Prostate gland (tissue), 2 donors: ENCODE measurements around the gene DAP. TPM values are rescaled to one million over a fixed set of nuclear protein-coding genes. Genes with fewer than 3 reads are reported as not detected.
A peak's percentile ranks its signal among the peaks of the same experiment; 100 is the strongest.

Source experiments
- DNase-seq: peaks from one replicate; pipeline ENCODE4 v3.0.0-alpha.2; 2019; ENCODE audit warnings: low spot score
- H3K27ac ChIP-seq, 2 donors: fragments of 200-600 bp; sonication (generic); 2 replicates each; pipeline ENCODE4 v1.5.1; 2017 to 2019
- H3K27me3 ChIP-seq: fragments of 200-600 bp; sonication (generic); replicated peaks from 2 replicates; pipeline ENCODE4 v1.5.1; 2019; ENCODE audit not compliant: insufficient read depth
- H3K36me3 ChIP-seq, 2 donors: fragments of 200-600 bp; sonication (generic); 1 replicate in 1 of 2; 2 replicates in 1 of 2; pipeline versions ENCODE4 v1.5.1 to v1.8.1; 2017 to 2019
- H3K4me1 ChIP-seq: fragments of 200-600 bp; sonication (generic); replicated peaks from 2 replicates; pipeline ENCODE4 v1.5.1; 2019
- H3K4me3 ChIP-seq, 2 donors: fragments of 200-600 bp; sonication (generic); 2 replicates each; pipeline ENCODE4 v1.5.1; 2017 to 2019
- H3K9me3 ChIP-seq: fragments of 200-600 bp; sonication (generic); 2 replicates; pipeline ENCODE4 v1.5.1; 2017
- CTCF ChIP-seq, 4 experiments: fragments of 200-600 bp in 2 of 4; fragments of 450-650 bp in 2 of 4; sonication (generic) in 2 of 4; IDR thresholded peaks; 1 replicate in 3 of 4; 2 replicates in 1 of 4; pipeline ENCODE4 v1.5.1; 2016 to 2019; ENCODE audit warnings: antibody characterized with exemption in 4 of 4, mild to moderate bottlenecking in 2 of 4, moderate library complexity in 2 of 4
- POLR2A ChIP-seq: fragments of 450-650 bp; IDR thresholded peaks from one replicate; pipeline ENCODE4 v1.6.1; 2016; ENCODE audit warnings: antibody characterized with exemption, mild to moderate bottlenecking
- POLR2AphosphoS5 ChIP-seq: sonication (generic); formaldehyde crosslinking; IDR thresholded peaks from one replicate; pipeline ENCODE4 v1.6.1; 2017; ENCODE audit warnings: antibody characterized with exemption
- WGBS: methylation state at CpG from one replicate; pipeline ENCODE4 v1.1.5; 2018; 5-methylcytosine and 5-hydroxymethylcytosine counted together
- intact Hi-C: fragments of 100-400 bp; cut with DNase I; formaldehyde crosslinking; loops from one replicate; pipeline ENCODE4 v1.14.2; 2022
- total RNA-seq, 2 donors: library from RNA; depleted of rRNA; stranded (reverse); fragments of >200 nt; gene quantifications; one replicate each; pipeline ENCODE4 v1.1.0, GENCODE V29; 2016

The DAP gene
- total RNA-seq, 2 donors from 2014 or later = 86.2 to 111 TPM

- Histone ChIP-seq H3K36me3 (no peaks in the 10 kb centered on the region), H3K27ac (no peak overlapping the region), H3K4me1 (no peaks in the 10 kb centered on the region), H3K27me3 (no peaks in the 10 kb centered on the region), H3K4me3 (no peak overlapping the region), H3K9me3 (no peaks in the 10 kb centered on the region)
- intact Hi-C loops = no loop called here
- no peak for TF ChIP-seq CTCF (IDR thresholded peaks at IDR 0.05)
- TF ChIP-seq POLR2A = no peak
- TF ChIP-seq POLR2AphosphoS5 = peak; percentile 58
- peak; percentile 66 for DNase-seq
- 35% methylated on average over 6 of the region's 6 CpGs for WGBS
These were observed 14.3 kb downstream of the DAP start for GRCh38 chr5:10746711-10747110.

GRCh38 chr5:10745133-10745532 lies 15.9 kb downstream of the DAP start:
- H3K9me3 ChIP-seq = no peaks in the 10 kb centered on the region
- TF ChIP-seq POLR2A = no peak
- no peak for TF ChIP-seq CTCF (IDR thresholded peaks at IDR 0.05)
- TF ChIP-seq POLR2AphosphoS5 = no peak
- no peaks in the 10 kb centered on the region for H3K4me1 ChIP-seq
- H3K4me3 ChIP-seq = no peak overlapping the region
- DNase-seq = no peak
- no peak overlapping the region for H3K27ac ChIP-seq
- intact Hi-C loops = no loop called here
- H3K36me3 ChIP-seq = no peaks in the 10 kb centered on the region
- no peaks in the 10 kb centered on the region for H3K27me3 ChIP-seq
- 73% methylated on average over 5 of the region's 5 CpGs for WGBS

- H3K27ac ChIP-seq = no peak overlapping the region
- no peaks in the 10 kb centered on the region for H3K27me3 ChIP-seq
- H3K9me3 ChIP-seq = no peaks in the 10 kb centered on the region
- TF ChIP-seq POLR2A = no peak
- no peak for TF ChIP-seq POLR2AphosphoS5
- TF ChIP-seq CTCF (IDR thresholded peaks at IDR 0.05) = no peak
- 93% methylated on average over 8 of the region's 8 CpGs for WGBS
- no peaks in the 10 kb centered on the region for H3K4me1 ChIP-seq
- H3K4me3 ChIP-seq = no peak overlapping the region
- no peaks in the 10 kb centered on the region for H3K36me3 ChIP-seq
- intact Hi-C loops = no loop called here
- no peak for DNase-seq
These were observed 16.4 kb downstream of the DAP start for GRCh38 chr5:10744681-10745080.

- TF ChIP-seq POLR2AphosphoS5 (no peak), POLR2A (no peak), CTCF (IDR thresholded peaks at IDR 0.05) (no peak)
- intact Hi-C loops = no loop called here
- Histone ChIP-seq H3K9me3 (no peaks in the 10 kb centered on the region), H3K4me1 (no peaks in the 10 kb centered on the region), H3K27ac (no peak overlapping the region), H3K27me3 (no peaks in the 10 kb centered on the region), H3K36me3 (no peaks in the 10 kb centered on the region), H3K4me3 (no peak overlapping the region)
- DNase-seq = no peak
These were observed 17.1 kb downstream of the DAP start for GRCh38 chr5:10743951-10744350.

GRCh38 chr5:10743526-10743925 lies 17.5 kb downstream of the DAP start:
- Histone ChIP-seq H3K4me1 (no peaks in the 10 kb centered on the region), H3K36me3 (no peaks in the 10 kb centered on the region), H3K27me3 (no peaks in the 10 kb centered on the region), H3K9me3 (no peaks in the 10 kb centered on the region), H3K27ac (no peak overlapping the region), H3K4me3 (no peak overlapping the region)
- intact Hi-C loops = no loop called here
- TF ChIP-seq POLR2A (no peak), CTCF (IDR thresholded peaks at IDR 0.05) (no peak), POLR2AphosphoS5 (no peak)
- DNase-seq = no peak
- 86% methylated on average over 5 of the region's 5 CpGs for WGBS
